Astrocyte (in vitro differentiated cells and primary cell): ENCODE data around the gene DUSP5. TPM values are rescaled to one million over a fixed set of nuclear protein-coding genes. Genes with fewer than 3 reads are reported as not detected.

Experiments
- DNase-seq: peaks from one replicate; pipeline ENCODE4 v3.0.0-alpha.2; 2010; ENCODE audit warnings: low read depth
- FAIRE-seq: peaks from 2 replicates; lab custom pipeline; 2011; peaks lifted over from hg19 to GRCh38; lab: Jason Lieb, UNC
- H2AFZ ChIP-seq: 2 replicates; pipeline ENCODE4 v1.6.0; 2012; ENCODE audit warnings: low read depth, low read length, inconsistent platforms
- H3K27ac ChIP-seq: 2 replicates; pipeline ENCODE4 v1.5.1; 2011; ENCODE audit warnings: low read depth, low read length, inconsistent platforms
- H3K27me3 ChIP-seq: 2 replicates; pipeline ENCODE4 v1.6.0; 2011; ENCODE audit warnings: low read length, inconsistent platforms; ENCODE audit not compliant: insufficient read depth
- H3K36me3 ChIP-seq: 2 replicates; pipeline ENCODE4 v1.5.1; 2011; ENCODE audit warnings: low read length, inconsistent platforms; ENCODE audit not compliant: insufficient read depth
- H3K4me1 ChIP-seq: 2 replicates; pipeline ENCODE4 v1.5.1; 2011; ENCODE audit warnings: low read length, inconsistent platforms; ENCODE audit not compliant: insufficient read depth
- H3K4me2 ChIP-seq: 2 replicates; pipeline ENCODE4 v1.6.0; 2012; ENCODE audit warnings: low read length, inconsistent platforms
- H3K4me3 ChIP-seq: 2 replicates; pipeline ENCODE4 v1.5.1; 2011; ENCODE audit warnings: low read depth, mild to moderate bottlenecking, low read length, inconsistent platforms; ENCODE audit not compliant: insufficient read depth
- H3K79me2 ChIP-seq: 2 replicates; pipeline ENCODE4 v1.6.0; 2012; ENCODE audit warnings: mild to moderate bottlenecking, low read length, inconsistent platforms; ENCODE audit not compliant: insufficient read depth
- H3K9ac ChIP-seq: 2 replicates; pipeline ENCODE4 v1.6.0; 2012; ENCODE audit warnings: mild to moderate bottlenecking, low read length, inconsistent platforms
- H3K9me3 ChIP-seq: 2 replicates; pipeline ENCODE4 v1.5.1; 2012; ENCODE audit warnings: low read depth, mild to moderate bottlenecking, low read length, inconsistent platforms; ENCODE audit not compliant: insufficient read depth
- H4K20me1 ChIP-seq: 2 replicates; pipeline ENCODE4 v1.6.0; 2012; ENCODE audit warnings: low read length, inconsistent platforms; ENCODE audit not compliant: insufficient read depth
- H3K27ac Mint-ChIP-seq: one replicate; pipeline ENCODE4 v1.8.0; 2021; ENCODE audit warnings: mild to moderate bottlenecking, mixed read lengths; ENCODE audit not compliant: unreplicated experiment
- H3K27me3 Mint-ChIP-seq: one replicate; pipeline ENCODE4 v1.8.0; 2021; ENCODE audit warnings: low read depth, mixed read lengths; ENCODE audit not compliant: unreplicated experiment
- H3K36me3 Mint-ChIP-seq: one replicate; pipeline ENCODE4 v1.8.0; 2021; ENCODE audit warnings: low read depth, mixed read lengths; ENCODE audit not compliant: unreplicated experiment
- H3K4me1 Mint-ChIP-seq: one replicate; pipeline ENCODE4 v1.8.0; 2021; ENCODE audit warnings: low read depth, mixed read lengths; ENCODE audit not compliant: unreplicated experiment
- H3K4me3 Mint-ChIP-seq: one replicate; pipeline ENCODE4 v1.8.0; 2021; ENCODE audit warnings: mild to moderate bottlenecking, moderate library complexity, mixed read lengths; ENCODE audit not compliant: unreplicated experiment
- H3K9me3 Mint-ChIP-seq: one replicate; pipeline ENCODE4 v1.8.0; 2021; ENCODE audit warnings: mild to moderate bottlenecking, mixed read lengths; ENCODE audit not compliant: unreplicated experiment
- CTCF ChIP-seq: IDR thresholded peaks from 2 replicates; pipeline ENCODE4 v1.5.1; 2011; ENCODE audit warnings: low read depth, mild to moderate bottlenecking, inconsistent platforms, low read length, moderate library complexity; ENCODE audit not compliant: insufficient read depth
- EZH2 ChIP-seq: IDR thresholded peaks from 2 replicates; pipeline ENCODE4 v1.6.1; 2012; ENCODE audit warnings: mild to moderate bottlenecking, low read length, inconsistent platforms; ENCODE audit not compliant: insufficient read depth
- total RNA-seq: library from RNA; stranded (reverse); gene quantifications from 2 replicates; pipeline ENCODE4 v1.2.1, GENCODE V29; 2021

The DUSP5 gene
- total RNA-seq, 1 donor from 2014 or later: 36.4 TPM

GRCh38 chr10:110486680-110487410, 10.9 kb upstream of the DUSP5 start:
- Histone ChIP-seq H3K79me2 (no peaks in the 10 kb centered on the region), H3K9ac (no peak overlapping the region), H3K27me3 (no peaks in the 10 kb centered on the region), H3K4me3 (no peak overlapping the region), H3K4me1 (peaks cover 12% of the 10 kb centered on the region), H3K27ac (no peak overlapping the region), H2AFZ (no peak overlapping the region), H3K4me2 (peak overlapping the region; percentile 56), H4K20me1 (no peaks in the 10 kb centered on the region), H3K36me3 (no peaks in the 10 kb centered on the region), H3K9me3 (no peaks in the 10 kb centered on the region)
- no peak overlapping the region for H3K4me3 Mint-ChIP-seq
- no peaks in the 10 kb centered on the region for H3K36me3 Mint-ChIP-seq
- TF ChIP-seq CTCF (no peak), EZH2 (no peak)
- DNase-seq (no peak), FAIRE-seq (no peak)
- H3K27ac Mint-ChIP-seq: no peak overlapping the region
- peaks cover 22% of the 10 kb centered on the region for H3K4me1 Mint-ChIP-seq
- no peaks in the 10 kb centered on the region for H3K27me3 Mint-ChIP-seq
- H3K9me3 Mint-ChIP-seq: no peaks in the 10 kb centered on the region

GRCh38 chr10:110487411-110488331, 10.0 kb upstream of the DUSP5 start:
- no peaks in the 10 kb centered on the region for H3K9me3 ChIP-seq
- H3K79me2 ChIP-seq: no peaks in the 10 kb centered on the region
- no peak overlapping the region for H3K4me3 ChIP-seq
- peak overlapping the region; percentile 56 for H3K4me2 ChIP-seq
- TF ChIP-seq CTCF (no peak), EZH2 (no peak)
- peaks cover 12% of the 10 kb centered on the region for H3K4me1 ChIP-seq
- no peaks in the 10 kb centered on the region for H3K9me3 Mint-ChIP-seq
- peak overlapping the region; percentile 12 for H3K9ac ChIP-seq
- no peak overlapping the region for H3K27ac ChIP-seq
- H4K20me1 ChIP-seq: no peaks in the 10 kb centered on the region
- no peaks in the 10 kb centered on the region for H3K36me3 Mint-ChIP-seq
- no peaks in the 10 kb centered on the region for H3K27me3 Mint-ChIP-seq
- FAIRE-seq (peak; percentile 69), DNase-seq (peak; percentile 63)
- H3K4me3 Mint-ChIP-seq: no peak overlapping the region
- H2AFZ ChIP-seq: no peak overlapping the region
- no peaks in the 10 kb centered on the region for H3K27me3 ChIP-seq
- peaks cover 23% of the 10 kb centered on the region for H3K4me1 Mint-ChIP-seq
- no peaks in the 10 kb centered on the region for H3K36me3 ChIP-seq
- peak overlapping the region; percentile 84 for H3K27ac Mint-ChIP-seq
